Neural progenitor cell (in vitro differentiated cells): ENCODE data around the gene NR1H2. TPM values are rescaled to one million over a fixed set of nuclear protein-coding genes. Genes with fewer than 3 reads are reported as not detected.
"Not testable (repeated sequence)": the region's sequence is repeated elsewhere in the genome, so short reads cannot be mapped to it uniquely, and the experiment has no call there.

Experiments
- DNase-seq: peaks from one replicate; pipeline ENCODE4 v3.0.0-alpha.2; 2016; ENCODE audit warnings: low spot score
- H2AFZ ChIP-seq: fragments of 200-600 bp; sonication (generic); replicated peaks from 2 replicates; pipeline ENCODE4 v1.6.1; 2016; ENCODE audit warnings: antibody characterized with exemption
- H3F3A ChIP-seq: fragments of 200-600 bp; sonication (generic); 2 replicates; pipeline ENCODE4 v1.6.1; 2016; ENCODE audit warnings: antibody characterized with exemption, low read depth
- H3K27ac ChIP-seq: fragments of 200-600 bp; sonication (generic); 2 replicates; pipeline ENCODE4 v1.5.1; 2016; ENCODE audit warnings: mild to moderate bottlenecking
- H3K27me3 ChIP-seq: fragments of 200-600 bp; sonication (generic); 2 replicates; pipeline ENCODE4 v1.6.1; 2016; ENCODE audit warnings: mild to moderate bottlenecking, moderate library complexity
- H3K36me3 ChIP-seq: fragments of 200-600 bp; sonication (generic); 2 replicates; pipeline ENCODE4 v1.5.1; 2016
- H3K4me1 ChIP-seq: fragments of 200-600 bp; sonication (generic); 2 replicates; pipeline ENCODE4 v1.6.1; 2016; ENCODE audit warnings: mixed run types
- H3K4me2 ChIP-seq: fragments of 200-600 bp; sonication (generic); 2 replicates; pipeline ENCODE4 v1.6.1; 2016
- H3K4me3 ChIP-seq: fragments of 200-600 bp; sonication (generic); 2 replicates; pipeline ENCODE4 v1.5.1; 2016
- H3K79me2 ChIP-seq: fragments of 200-600 bp; sonication (generic); 2 replicates; pipeline ENCODE4 v1.6.1; 2016; ENCODE audit warnings: low read depth
- H3K9ac ChIP-seq: fragments of 200-600 bp; sonication (generic); 2 replicates; pipeline ENCODE4 v1.6.1; 2016
- H3K9me3 ChIP-seq: fragments of 200-600 bp; sonication (generic); 2 replicates; pipeline ENCODE4 v1.5.1; 2016; ENCODE audit warnings: low read depth
- H4K20me1 ChIP-seq: fragments of 200-600 bp; sonication (generic); 2 replicates; pipeline ENCODE4 v1.6.1; 2016; ENCODE audit warnings: low read depth
- H3K27ac Mint-ChIP-seq: 3 replicates; pipeline ENCODE4 v1.8.0; 2021; ENCODE audit warnings: mixed read lengths
- H3K27me3 Mint-ChIP-seq: 2 replicates; pipeline ENCODE4 v1.8.0; 2022; ENCODE audit warnings: low read depth, mild to moderate bottlenecking, inconsistent platforms, moderate library complexity, mixed read lengths; ENCODE audit not compliant: insufficient read depth
- H3K36me3 Mint-ChIP-seq: 3 replicates; pipeline ENCODE4 v1.8.0; 2021; ENCODE audit warnings: mixed read lengths
- H3K4me1 Mint-ChIP-seq: 3 replicates; pipeline ENCODE4 v1.8.0; 2021; ENCODE audit warnings: mixed read lengths
- H3K4me3 Mint-ChIP-seq: 3 replicates; pipeline ENCODE4 v1.8.0; 2021; ENCODE audit warnings: mild to moderate bottlenecking, moderate library complexity, mixed read lengths
- H3K9me3 Mint-ChIP-seq: 3 replicates; pipeline ENCODE4 v1.8.0; 2020; ENCODE audit warnings: mixed read lengths
- CTCF ChIP-seq: fragments of 200-600 bp; sonication (generic); IDR thresholded peaks from 2 replicates; pipeline ENCODE4 v1.5.1; 2017; ENCODE audit warnings: antibody characterized with exemption, mild to moderate bottlenecking
- EZH2 ChIP-seq: fragments of 200-600 bp; sonication (generic); IDR thresholded peaks from 2 replicates; pipeline ENCODE4 v1.6.1; 2017; ENCODE audit warnings: antibody characterized with exemption, mild to moderate bottlenecking, moderate library complexity
- EZH2phosphoT487 ChIP-seq: fragments of 200-600 bp; sonication (generic); IDR thresholded peaks from 2 replicates; pipeline ENCODE4 v1.6.1; 2017; ENCODE audit warnings: antibody characterized with exemption
- total RNA-seq: library from RNA; depleted of rRNA; stranded (reverse); fragments of >200 nt; gene quantifications from 2 replicates; pipeline ENCODE4 v1.2.3, GENCODE V29; 2015; ENCODE audit warnings: low replicate concordance

NR1H2 gene
- total RNA-seq, 1 donor from 2014 or later, result 25.4 TPM

GRCh38 chr19:50334741-50335421 is 41.4 kb upstream of the NR1H2 start:
- no peak overlapping the region for H3K27ac Mint-ChIP-seq
- peak overlapping the region; percentile 69 for H3K4me3 Mint-ChIP-seq
- Histone ChIP-seq H2AFZ (no peak overlapping the region), H3K9ac (no peak overlapping the region), H3K27ac (no peak overlapping the region), H3K79me2 (peaks cover 16% of the 10 kb centered on the region), H3K9me3 (no peaks in the 10 kb centered on the region), H3K4me3 (no peak overlapping the region), H3K4me1 (peaks cover 10% of the 10 kb centered on the region), H3F3A (peaks cover 25% of the 10 kb centered on the region), H3K27me3 (no peaks in the 10 kb centered on the region), H3K36me3 (peaks cover 6% of the 10 kb centered on the region), H3K4me2 (no peak overlapping the region), H4K20me1 (peaks cover 11% of the 10 kb centered on the region)
- no peak for DNase-seq
- H3K9me3 Mint-ChIP-seq, result peaks cover 16% of the 10 kb centered on the region
- peaks cover 18% of the 10 kb centered on the region for H3K27me3 Mint-ChIP-seq
- peaks cover 35% of the 10 kb centered on the region for H3K4me1 Mint-ChIP-seq
- peaks cover 17% of the 10 kb centered on the region for H3K36me3 Mint-ChIP-seq
- TF ChIP-seq CTCF (no peak), EZH2phosphoT487 (no peak), EZH2 (no peak)

- not testable (repeated sequence) for H3K27me3 ChIP-seq, H3K9me3 ChIP-seq, H3K4me3 ChIP-seq, H3K4me1 ChIP-seq, H3K4me3 Mint-ChIP-seq, H3K27ac Mint-ChIP-seq, H2AFZ ChIP-seq, H3K79me2 ChIP-seq, H3K36me3 ChIP-seq, H3K4me2 ChIP-seq, H3K9ac ChIP-seq, DNase-seq, H3K27ac ChIP-seq, H4K20me1 ChIP-seq
- H3K36me3 Mint-ChIP-seq, result peaks cover 25% of the 10 kb centered on the region
- peaks cover 16% of the 10 kb centered on the region for H3K9me3 Mint-ChIP-seq
- H3K27me3 Mint-ChIP-seq, result peaks cover 17% of the 10 kb centered on the region
- H3F3A ChIP-seq, result peaks cover 17% of the 10 kb centered on the region
- H3K4me1 Mint-ChIP-seq, result peaks cover 24% of the 10 kb centered on the region
These were observed 39.2 kb upstream of the NR1H2 start for GRCh38 chr19:50337031-50337430.

DNA sequence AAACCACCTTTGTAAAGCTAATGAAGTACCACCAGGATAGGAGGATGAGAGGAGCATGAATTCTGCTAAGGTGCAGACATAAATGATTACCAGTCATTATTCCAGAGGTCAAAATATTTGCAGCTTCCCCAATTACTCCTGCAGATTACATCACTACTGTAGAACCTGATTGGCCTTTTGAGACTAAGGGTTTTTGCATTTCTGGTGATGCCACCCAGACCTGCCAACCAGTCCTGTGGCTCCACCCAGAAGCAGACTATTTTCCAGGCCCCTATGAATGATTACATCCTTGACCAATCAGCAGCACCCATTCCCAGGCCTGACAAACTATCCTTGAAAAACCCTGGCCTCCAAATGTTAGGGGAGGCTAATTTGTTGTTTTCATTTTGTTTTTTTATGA is 35.9 kb upstream of the NR1H2 start:
- peaks cover 6% of the 10 kb centered on the region for H3K4me1 Mint-ChIP-seq
- no peak overlapping the region for H3K27ac ChIP-seq
- DNase-seq, result no peak
- no peak overlapping the region for H3K4me3 Mint-ChIP-seq
- H3K4me3 ChIP-seq, result no peak overlapping the region
- no peaks in the 10 kb centered on the region for H3K27me3 ChIP-seq
- H3K27ac Mint-ChIP-seq, result no peak overlapping the region
- H3K9me3 ChIP-seq, result no peaks in the 10 kb centered on the region
- H3K36me3 ChIP-seq, result peaks cover 6% of the 10 kb centered on the region
- no peak overlapping the region for H2AFZ ChIP-seq
- peaks cover 12% of the 10 kb centered on the region for H3K9me3 Mint-ChIP-seq
- TF ChIP-seq CTCF, result no peak
- no peak for TF ChIP-seq EZH2phosphoT487
- TF ChIP-seq EZH2, result no peak
- H3K4me2 ChIP-seq, result no peak overlapping the region
- no peaks in the 10 kb centered on the region for H4K20me1 ChIP-seq
- H3K79me2 ChIP-seq, result no peaks in the 10 kb centered on the region
- H3F3A ChIP-seq, result no peaks in the 10 kb centered on the region
- peaks cover 35% of the 10 kb centered on the region for H3K36me3 Mint-ChIP-seq
- H3K9ac ChIP-seq, result no peak overlapping the region
- H3K4me1 ChIP-seq, result no peaks in the 10 kb centered on the region
- peaks cover 8% of the 10 kb centered on the region for H3K27me3 Mint-ChIP-seq

- Histone ChIP-seq H4K20me1 (no peaks in the 10 kb centered on the region), H3K9ac (no peak overlapping the region), H3K79me2 (no peaks in the 10 kb centered on the region), H3K4me2 (no peak overlapping the region), H3F3A (no peaks in the 10 kb centered on the region), H3K36me3 (peaks cover 6% of the 10 kb centered on the region), H3K4me1 (no peaks in the 10 kb centered on the region), H3K4me3 (no peak overlapping the region), H3K27me3 (no peaks in the 10 kb centered on the region), H3K9me3 (no peaks in the 10 kb centered on the region), H2AFZ (no peak overlapping the region), H3K27ac (no peak overlapping the region)
- Mint-ChIP-seq H3K27ac (no peak overlapping the region), H3K9me3 (peaks cover 13% of the 10 kb centered on the region), H3K4me3 (no peak overlapping the region), H3K4me1 (no peaks in the 10 kb centered on the region), H3K36me3 (peaks cover 35% of the 10 kb centered on the region), H3K27me3 (peaks cover 5% of the 10 kb centered on the region)
- TF ChIP-seq CTCF (no peak), EZH2phosphoT487 (no peak)
- no peak for DNase-seq
These were observed 35.1 kb upstream of the NR1H2 start for GRCh38 chr19:50341091-50341564.
